RWPE1 (cell line): ENCODE data around the gene LMBR1L.
"Not testable (repeated sequence)": the region's sequence is repeated elsewhere in the genome, so short reads cannot be mapped to it uniquely, and the experiment has no call there.

ENCODE experiments used
- CTCF ChIA-PET: fragments of 350-600 bp; sonication (Branson Sonifier 250); formaldehyde crosslinking; extraction: SDS; loops from one replicate; lab custom pipeline; 2021; lab: Yijun Ruan, JAX
- POLR2A ChIA-PET: fragments of 400-600 bp; formaldehyde crosslinking; extraction: SDS; loops from one replicate; lab custom pipeline; 2020; ENCODE audit warnings: antibody characterized with exemption; ENCODE audit not compliant: low non-redundant PET; lab: Yijun Ruan, JAX
- DNase-seq: peaks from one replicate; pipeline ENCODE4 v3.0.0; 2012; ENCODE audit warnings: low spot score
- H3K27ac ChIP-seq: fragments of 450-650 bp; 2 replicates; pipeline ENCODE4 v1.5.1; 2017
- TF ChIP-seq, protein P1 (sequence below): fragments of 450-650 bp; conservative IDR thresholded peaks from 2 replicates; pipeline ENCODE4 v1.5.1; 2017; ENCODE audit warnings: low read depth, mild to moderate bottlenecking

Gene LMBR1L

DNA sequence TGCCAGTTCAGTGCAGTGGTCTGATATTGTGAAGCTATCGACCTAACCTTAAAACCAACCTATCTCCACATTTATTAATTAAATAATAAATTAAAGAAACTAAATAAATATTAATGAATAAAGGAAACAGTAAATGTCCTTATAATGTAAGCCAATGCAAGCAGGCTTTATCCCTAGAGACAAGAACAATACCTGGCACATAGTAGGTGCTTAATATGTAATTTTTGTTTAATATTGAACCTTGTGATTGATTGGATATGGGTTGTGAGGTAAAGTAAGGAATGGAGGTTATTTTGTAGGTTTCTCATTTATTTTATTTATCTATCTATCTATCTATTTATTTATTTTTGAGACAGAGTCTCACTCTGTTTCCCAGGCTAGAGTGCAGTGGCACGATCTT is 28.4 kb upstream of the LMBR1L start:
- TF ChIP-seq, protein P1, sequence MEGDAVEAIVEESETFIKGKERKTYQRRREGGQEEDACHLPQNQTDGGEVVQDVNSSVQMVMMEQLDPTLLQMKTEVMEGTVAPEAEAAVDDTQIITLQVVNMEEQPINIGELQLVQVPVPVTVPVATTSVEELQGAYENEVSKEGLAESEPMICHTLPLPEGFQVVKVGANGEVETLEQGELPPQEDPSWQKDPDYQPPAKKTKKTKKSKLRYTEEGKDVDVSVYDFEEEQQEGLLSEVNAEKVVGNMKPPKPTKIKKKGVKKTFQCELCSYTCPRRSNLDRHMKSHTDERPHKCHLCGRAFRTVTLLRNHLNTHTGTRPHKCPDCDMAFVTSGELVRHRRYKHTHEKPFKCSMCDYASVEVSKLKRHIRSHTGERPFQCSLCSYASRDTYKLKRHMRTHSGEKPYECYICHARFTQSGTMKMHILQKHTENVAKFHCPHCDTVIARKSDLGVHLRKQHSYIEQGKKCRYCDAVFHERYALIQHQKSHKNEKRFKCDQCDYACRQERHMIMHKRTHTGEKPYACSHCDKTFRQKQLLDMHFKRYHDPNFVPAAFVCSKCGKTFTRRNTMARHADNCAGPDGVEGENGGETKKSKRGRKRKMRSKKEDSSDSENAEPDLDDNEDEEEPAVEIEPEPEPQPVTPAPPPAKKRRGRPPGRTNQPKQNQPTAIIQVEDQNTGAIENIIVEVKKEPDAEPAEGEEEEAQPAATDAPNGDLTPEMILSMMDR = no peak
- DNase-seq = no peak
- CTCF ChIA-PET = interaction anchor here (0.6 kb wide), 1 partner anchor 870 kb away, joined by 3 read pairs; no protein-coding TSS in a partner anchor
- POLR2A ChIA-PET = no interaction called here
- H3K27ac ChIP-seq = no peak overlapping the region

DNA sequence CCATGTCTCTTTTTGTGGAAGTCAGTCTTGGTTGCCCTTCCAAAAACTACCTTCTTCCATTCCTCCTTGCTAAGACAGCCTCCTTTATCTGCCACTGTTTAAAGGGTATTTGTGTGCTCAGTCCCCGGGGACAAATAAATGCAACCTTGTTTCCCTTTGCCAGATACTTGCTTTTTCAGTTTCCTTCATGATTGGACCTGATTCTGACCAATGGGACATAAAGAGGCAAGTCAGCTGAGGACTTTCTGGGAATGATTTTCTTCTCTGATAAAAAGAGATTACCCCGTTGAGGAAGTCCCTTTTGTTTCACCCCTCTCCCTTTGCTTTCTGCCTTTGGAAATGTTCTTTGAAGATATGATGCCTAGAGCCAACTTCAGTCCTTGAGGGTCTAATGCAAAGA is 27.9 kb upstream of the LMBR1L start:
- H3K27ac ChIP-seq = no peak overlapping the region
- ChIA-PET POLR2A (no interaction called here), CTCF (interaction anchor here (0.6 to 0.8 kb wide), 2 partner anchors 158 to 871 kb away, joined by 3 read pairs; no protein-coding TSS in a partner anchor)

DNA sequence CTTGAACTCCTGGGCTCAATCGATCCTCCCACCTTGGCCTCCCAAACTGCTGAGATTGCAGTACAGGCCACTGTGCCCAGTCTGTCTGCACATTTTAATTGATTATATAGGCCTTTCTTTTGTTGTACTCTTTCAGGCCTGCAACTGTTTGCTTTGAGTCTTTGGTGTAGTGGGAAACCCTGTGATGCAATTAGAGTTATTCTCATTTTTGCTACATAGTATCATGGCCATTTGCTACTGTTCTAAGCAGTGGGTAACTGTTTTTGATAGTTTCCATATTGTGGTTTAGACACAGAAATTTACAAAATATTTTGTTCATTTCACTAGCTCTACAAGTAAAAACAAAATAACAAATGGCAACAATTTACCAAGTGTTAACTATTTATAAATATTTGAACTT is 26.8 kb upstream of the LMBR1L start:
- ChIA-PET CTCF (no interaction called here), POLR2A (no interaction called here)
- H3K27ac ChIP-seq = no peak overlapping the region
- DNase-seq = no peak
- TF ChIP-seq, protein P1 = no peak

More for the DNA sequence above, 27.9 kb upstream of the LMBR1L start:
- TF ChIP-seq, protein P1 = no peak
- no peak for DNase-seq

DNA sequence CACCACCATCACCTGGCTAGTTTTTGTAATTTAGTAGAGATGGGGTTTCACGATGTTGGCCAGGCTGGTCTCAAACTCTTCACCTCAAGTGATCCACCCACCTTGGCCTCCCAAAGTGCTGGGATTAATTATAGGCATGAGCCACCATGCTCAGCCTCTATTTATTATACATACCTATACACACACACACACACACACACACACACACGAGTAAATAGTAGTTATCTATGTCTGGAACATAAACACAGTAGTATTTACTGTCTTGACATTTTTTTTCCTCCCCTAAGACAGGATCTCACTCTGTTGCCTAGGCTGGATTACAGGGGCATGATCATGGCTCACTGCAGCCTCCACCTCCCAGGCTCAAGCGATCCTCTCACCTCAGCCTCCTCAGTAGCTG is 26.4 kb upstream of the LMBR1L start:
- POLR2A ChIA-PET, CTCF ChIA-PET, H3K27ac ChIP-seq, DNase-seq: not testable (repeated sequence)

DNA sequence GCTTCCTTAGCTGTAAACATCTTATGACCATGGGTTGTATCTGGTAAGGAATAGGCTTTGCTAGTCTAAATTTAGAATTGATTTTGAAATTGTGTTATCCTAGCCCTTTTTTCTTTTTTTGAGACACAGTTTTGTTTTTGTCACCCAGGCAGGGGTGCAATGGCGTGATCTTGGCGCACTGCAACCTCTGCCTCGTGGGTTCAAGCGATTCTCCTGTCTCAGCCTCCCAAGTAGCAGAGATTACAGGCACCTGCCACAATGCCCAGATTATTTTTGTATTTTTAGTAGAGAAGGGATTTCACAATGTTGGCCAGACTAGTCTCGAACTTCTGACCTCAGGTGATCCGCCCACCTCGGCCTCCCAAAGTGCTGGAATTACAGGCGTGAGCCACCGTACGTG is 22.9 kb upstream of the LMBR1L start:
- ChIA-PET POLR2A (no interaction called here), CTCF (interaction anchor here (0.5 kb wide), 1 partner anchor 922 kb away, joined by 3 read pairs; no protein-coding TSS in a partner anchor)

DNA sequence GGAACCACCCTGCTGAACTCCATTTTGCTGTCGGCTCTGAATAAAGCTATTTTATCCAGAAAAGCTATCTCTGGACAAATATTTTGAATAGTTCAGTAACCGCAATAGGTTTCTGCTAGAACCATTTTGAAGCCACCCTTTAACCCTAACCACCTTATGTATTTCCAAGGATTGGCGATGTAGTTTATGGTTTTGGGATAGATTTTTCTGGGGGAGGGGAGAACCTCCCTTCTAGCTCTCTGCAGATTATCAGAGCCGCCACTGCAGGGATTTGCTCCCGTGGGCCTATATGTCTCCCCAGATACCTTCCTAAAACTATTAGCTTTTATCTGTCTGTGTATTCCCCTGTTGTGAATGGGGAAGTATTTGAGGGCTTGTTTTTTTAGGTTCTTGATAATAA is 22.4 kb upstream of the LMBR1L start:
- no peak overlapping the region for H3K27ac ChIP-seq
- ChIA-PET CTCF (no interaction called here), POLR2A (no interaction called here)
- TF ChIP-seq, protein P1 = no peak
- DNase-seq = no peak

More for the DNA sequence above, 22.9 kb upstream of the LMBR1L start:
- no peak for DNase-seq
- H3K27ac ChIP-seq = no peak overlapping the region
- TF ChIP-seq, protein P1 = no peak

DNA sequence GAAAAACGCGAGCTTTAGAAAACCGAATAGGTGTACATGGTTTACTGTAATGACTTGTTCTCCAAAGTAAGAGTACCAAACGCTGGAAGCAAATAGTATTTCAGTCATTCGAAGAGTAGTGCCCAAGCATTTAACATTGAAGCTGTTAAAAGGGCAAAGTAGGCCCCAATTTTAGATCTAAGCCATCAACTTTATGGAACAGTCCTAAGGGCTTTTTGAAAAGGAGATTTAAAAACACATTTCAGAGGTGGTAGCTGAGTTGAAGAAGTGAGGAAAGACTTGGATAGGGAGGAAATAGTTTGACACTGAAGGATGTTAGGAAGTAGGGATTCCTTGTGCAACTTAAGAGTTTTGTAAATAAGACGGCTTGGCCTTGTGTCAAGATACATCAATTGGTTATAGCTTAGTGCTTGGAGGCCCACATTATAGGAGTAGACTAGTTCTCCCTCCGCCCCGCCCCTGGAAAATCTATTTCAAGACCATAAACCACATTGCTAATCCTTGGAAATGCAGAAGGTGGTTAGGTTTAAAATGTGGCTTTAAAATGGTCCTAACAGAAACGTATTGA is 21.3 kb upstream of the LMBR1L start:
- ChIA-PET POLR2A (interaction anchor here (0.7 to 0.8 kb wide), 2 partner anchors 103 to 132 kb away, joined by 3 to 4 read pairs; no protein-coding TSS in a partner anchor), CTCF (interaction anchor here (0.7 to 1.0 kb wide), 4 partner anchors 11 to 123 kb away, joined by 3 to 7 read pairs (median 3); no protein-coding TSS in a partner anchor)
- DNase-seq = peak; percentile 23
- TF ChIP-seq, protein P1 = no peak
- peak overlapping the region; percentile 99 for H3K27ac ChIP-seq
